HCT116 (cell line): ENCODE data around the gene C11orf58.

ENCODE experiments used
- CTCF ChIP-seq, 3 experiments: fragments of 200-600 bp in 1 of 3; sonication (generic) in 1 of 3; IDR thresholded peaks in 2 of 3; conservative IDR thresholded peaks in 1 of 3; 2 replicates each; pipeline ENCODE4 v1.5.1; 2012 to 2017; ENCODE audit warnings: low read depth in 2 of 3, low read length in 2 of 3, antibody characterized with exemption in 1 of 3, borderline replicate concordance in 1 of 3, control low read depth in 1 of 3, mild to moderate bottlenecking in 1 of 3, mixed read lengths in 1 of 3, mixed run types in 1 of 3, moderate library complexity in 1 of 3; ENCODE audit not compliant: insufficient read depth in 1 of 3
- EZH2 ChIP-seq: fragments of 200-600 bp; sonication (generic); IDR thresholded peaks from 2 replicates; pipeline ENCODE4 v1.6.1; 2017; ENCODE audit warnings: antibody characterized with exemption, mixed run types
- YY1 ChIP-seq: IDR thresholded peaks from 2 replicates; pipeline ENCODE4 v1.6.1; 2011; ENCODE audit warnings: low read length, low read depth, moderate library complexity, mild to moderate bottlenecking; ENCODE audit not compliant: insufficient replicate concordance; ENCODE audit errors: extremely low read depth

GRCh38 chr11:16800382-16800781 is 61.9 kb downstream of the C11orf58 start:
- no peak for TF ChIP-seq EZH2
- no peak for TF ChIP-seq CTCF (IDR thresholded peaks at IDR 0.05 in 2 of 3, conservative IDR thresholded peaks at IDR 0.05 in 1 of 3; ENCODE audit: borderline replicate concordance in 1 of 3, insufficient read depth in 1 of 3, low read depth in 2 of 3, low read length in 2 of 3)
- no peak for TF ChIP-seq YY1
